Upper lobe of left lung (tissue), 6 donors: ENCODE measurements around the gene GCK. TPM values are rescaled to one million over a fixed set of nuclear protein-coding genes. Genes with fewer than 3 reads are reported as not detected.

Source experiments
- ATAC-seq, 2 donors: fragments of 200-7000 bp; cut with Tn5 transposase; one replicate each; pipeline ENCODE4 v1.9.1; 2022; ENCODE audit warnings: mild to moderate bottlenecking in 2 of 2, moderate library complexity in 2 of 2; ENCODE audit not compliant: low FRiP score in 2 of 2
- DNase-seq, 2 donors: peaks; one replicate each; pipeline ENCODE4 v3.0.0-alpha.2; 2019 to 2020
- H3K27ac ChIP-seq, 4 donors: fragments of 200-600 bp; sonication (generic); one replicate each; pipeline ENCODE4 v1.5.1; 2016 to 2019
- H3K27me3 ChIP-seq, 4 donors: fragments of 200-600 bp; sonication (generic); one replicate each; pipeline ENCODE4 v1.5.1; 2017 to 2019
- H3K36me3 ChIP-seq, 4 donors: fragments of 200-600 bp; sonication (generic); one replicate each; pipeline ENCODE4 v1.5.1; 2016 to 2019
- H3K4me1 ChIP-seq, 4 donors: fragments of 200-600 bp; sonication (generic); one replicate each; pipeline ENCODE4 v1.5.1; 2018 to 2019
- H3K4me3 ChIP-seq, 4 donors: fragments of 200-600 bp; sonication (generic); one replicate each; pipeline ENCODE4 v1.5.1; 2017 to 2019; ENCODE audit warnings: mild to moderate bottlenecking in 2 of 4, moderate library complexity in 1 of 4
- H3K9me3 ChIP-seq, 4 donors: fragments of 200-600 bp; sonication (generic); one replicate each; pipeline ENCODE4 v1.5.1; 2018 to 2019
- EP300 ChIP-seq, 4 donors: sonication (generic); formaldehyde crosslinking; IDR thresholded peaks; one replicate each; pipeline ENCODE4 v1.5.1; 2017; ENCODE audit warnings: antibody characterized with exemption in 4 of 4, control low read depth in 2 of 4
- POLR2A ChIP-seq, 4 donors: fragments of 450-650 bp; IDR thresholded peaks; one replicate each; pipeline ENCODE4 v1.5.1; 2016 to 2017; ENCODE audit warnings: antibody characterized with exemption in 4 of 4, mild to moderate bottlenecking in 2 of 4
- POLR2AphosphoS5 ChIP-seq, 2 donors: sonication (generic); formaldehyde crosslinking; IDR thresholded peaks; one replicate each; pipeline ENCODE4 v1.5.1; 2017; ENCODE audit warnings: antibody characterized with exemption in 2 of 2
- WGBS, 2 donors: methylation state at CpG; one replicate each; pipeline ENCODE4 v1.1.5; 2017 to 2018; 5-methylcytosine and 5-hydroxymethylcytosine counted together
- total RNA-seq, 6 donors: library from RNA; depleted of rRNA in 4 of 6; stranded (reverse); fragments of >200 nt in 4 of 6; gene quantifications; one replicate each; pipeline versions ENCODE4 v1.1.0 to v1.2.1, GENCODE V29; 2016 to 2021
- TF ChIP-seq, protein P1 (sequence below), 6 experiments: fragments of 450-650 bp in 4 of 6; fragments of 200-600 bp in 2 of 6; sonication (generic) in 2 of 6; IDR thresholded peaks; one replicate each; pipeline ENCODE4 v1.5.1; 2016 to 2019; ENCODE audit warnings: antibody characterized with exemption in 6 of 6
- donor health status: DM: no; HTN: no; CAD: no; lungs with moderate emphysema.
- donor health status: DM: no; HTN: yes; CAD: no; lungs with severe emphysema.

Gene GCK
- total RNA-seq, 6 donors from 2014 or later = 0.17 to 0.49 (median 0.30) TPM; not detected in 2

DNA sequence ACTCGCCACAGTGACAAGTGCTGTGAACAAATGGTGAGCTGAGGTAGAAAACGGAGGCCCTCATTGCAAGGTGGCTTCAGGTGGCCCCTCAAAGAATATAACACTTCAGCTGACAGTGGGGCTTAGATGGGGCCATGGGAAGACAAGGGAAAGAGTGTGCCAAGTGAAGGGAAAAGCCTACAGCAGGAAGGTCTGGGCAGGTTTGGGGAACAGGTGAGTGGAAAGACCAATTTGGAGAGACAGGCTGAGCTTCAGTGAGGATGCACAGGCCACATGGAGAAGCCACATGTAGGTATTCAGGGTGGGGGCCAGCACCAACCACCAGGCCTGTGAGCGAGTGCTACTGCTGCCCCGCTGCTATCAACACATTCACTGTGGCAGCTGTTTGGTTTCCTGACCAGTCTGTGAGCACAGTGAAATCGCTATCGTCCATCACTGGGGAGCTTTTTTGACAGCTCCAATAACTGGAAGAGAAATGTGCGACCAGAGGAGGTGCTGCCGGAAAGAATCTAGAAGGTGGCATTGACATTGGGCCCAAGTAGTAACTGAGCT is 69.3 kb downstream of the GCK start:
- 80 to 87% methylated on average over 6 to 8 of the region's 8 CpGs for WGBS, 2 donors
- TF ChIP-seq POLR2A (IDR thresholded peaks at IDR 0.05) (no peak), POLR2AphosphoS5 (IDR thresholded peaks at IDR 0.05) (no peak), EP300 (IDR thresholded peaks at IDR 0.05) (no peak)
- TF ChIP-seq, protein P1, sequence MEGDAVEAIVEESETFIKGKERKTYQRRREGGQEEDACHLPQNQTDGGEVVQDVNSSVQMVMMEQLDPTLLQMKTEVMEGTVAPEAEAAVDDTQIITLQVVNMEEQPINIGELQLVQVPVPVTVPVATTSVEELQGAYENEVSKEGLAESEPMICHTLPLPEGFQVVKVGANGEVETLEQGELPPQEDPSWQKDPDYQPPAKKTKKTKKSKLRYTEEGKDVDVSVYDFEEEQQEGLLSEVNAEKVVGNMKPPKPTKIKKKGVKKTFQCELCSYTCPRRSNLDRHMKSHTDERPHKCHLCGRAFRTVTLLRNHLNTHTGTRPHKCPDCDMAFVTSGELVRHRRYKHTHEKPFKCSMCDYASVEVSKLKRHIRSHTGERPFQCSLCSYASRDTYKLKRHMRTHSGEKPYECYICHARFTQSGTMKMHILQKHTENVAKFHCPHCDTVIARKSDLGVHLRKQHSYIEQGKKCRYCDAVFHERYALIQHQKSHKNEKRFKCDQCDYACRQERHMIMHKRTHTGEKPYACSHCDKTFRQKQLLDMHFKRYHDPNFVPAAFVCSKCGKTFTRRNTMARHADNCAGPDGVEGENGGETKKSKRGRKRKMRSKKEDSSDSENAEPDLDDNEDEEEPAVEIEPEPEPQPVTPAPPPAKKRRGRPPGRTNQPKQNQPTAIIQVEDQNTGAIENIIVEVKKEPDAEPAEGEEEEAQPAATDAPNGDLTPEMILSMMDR (IDR thresholded peaks at IDR 0.05) = no peak
- H3K9me3 ChIP-seq = no peaks in the 10 kb centered on the region
- no peak overlapping the region for H3K27ac ChIP-seq
- no peaks in the 10 kb centered on the region for H3K27me3 ChIP-seq
- ATAC-seq = no peak
- H3K4me3 ChIP-seq = no peak overlapping the region
- H3K4me1 ChIP-seq = peaks cover 9 to 20% (median 17%) of the 10 kb centered on the region in 4 donors
- DNase-seq = no peak
- H3K36me3 ChIP-seq = peaks cover 0 to 48% (median 27%) of the 10 kb centered on the region in 4 donors

DNA sequence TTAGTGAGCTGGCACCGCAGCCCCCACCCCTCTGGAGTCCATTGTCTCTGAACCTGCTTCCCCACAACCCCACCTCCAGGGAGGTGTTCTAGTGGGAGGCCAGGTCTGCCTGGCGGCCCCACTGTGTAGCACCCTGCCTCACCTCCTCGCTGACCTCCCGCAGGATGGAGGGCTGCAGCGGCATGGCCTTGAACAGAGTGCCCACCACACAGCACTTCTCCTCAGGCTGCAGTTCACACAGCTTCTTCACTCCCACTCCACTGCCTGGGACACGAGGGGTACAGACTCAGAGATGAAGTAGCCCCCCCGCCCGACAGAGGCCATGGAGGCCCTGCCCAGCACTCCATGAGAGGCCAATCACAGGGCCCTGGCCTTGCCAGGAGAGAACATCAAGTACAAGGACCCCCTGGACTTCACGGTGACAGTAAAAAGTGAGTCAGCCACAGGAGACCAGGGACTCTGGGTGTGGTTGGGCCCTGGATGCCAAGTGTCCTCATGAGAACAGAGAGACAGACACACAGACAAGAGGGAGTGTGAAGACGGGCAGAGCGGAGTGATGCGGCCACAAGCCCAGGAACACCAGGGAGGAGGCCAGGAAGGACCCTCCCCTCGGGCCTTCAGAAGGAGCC is 71.3 kb downstream of the GCK start:
- H3K4me1 ChIP-seq = peaks cover 5 to 12% (median 10%) of the 10 kb centered on the region in 4 donors
- no peak overlapping the region for H3K4me3 ChIP-seq
- 93 to 95% methylated on average over 10 to 13 of the region's 13 CpGs for WGBS, 2 donors
- TF ChIP-seq POLR2AphosphoS5 (IDR thresholded peaks at IDR 0.05) = no peak
- TF ChIP-seq, protein P1 (IDR thresholded peaks at IDR 0.05) = no peak
- no peaks in the 10 kb centered on the region for H3K9me3 ChIP-seq
- H3K36me3 ChIP-seq = peaks cover 0 to 68% (median 35%) of the 10 kb centered on the region in 4 donors
- peak in 1 of 2 donors; percentile 24 for DNase-seq
- no peak for ATAC-seq
- no peaks in the 10 kb centered on the region for H3K27me3 ChIP-seq
- no peak overlapping the region for H3K27ac ChIP-seq

GRCh38 chr7:44116789-44117666 is 72.2 kb downstream of the GCK start:
- peaks cover 0 to 76% (median 40%) of the 10 kb centered on the region in 4 donors for H3K36me3 ChIP-seq

DNA sequence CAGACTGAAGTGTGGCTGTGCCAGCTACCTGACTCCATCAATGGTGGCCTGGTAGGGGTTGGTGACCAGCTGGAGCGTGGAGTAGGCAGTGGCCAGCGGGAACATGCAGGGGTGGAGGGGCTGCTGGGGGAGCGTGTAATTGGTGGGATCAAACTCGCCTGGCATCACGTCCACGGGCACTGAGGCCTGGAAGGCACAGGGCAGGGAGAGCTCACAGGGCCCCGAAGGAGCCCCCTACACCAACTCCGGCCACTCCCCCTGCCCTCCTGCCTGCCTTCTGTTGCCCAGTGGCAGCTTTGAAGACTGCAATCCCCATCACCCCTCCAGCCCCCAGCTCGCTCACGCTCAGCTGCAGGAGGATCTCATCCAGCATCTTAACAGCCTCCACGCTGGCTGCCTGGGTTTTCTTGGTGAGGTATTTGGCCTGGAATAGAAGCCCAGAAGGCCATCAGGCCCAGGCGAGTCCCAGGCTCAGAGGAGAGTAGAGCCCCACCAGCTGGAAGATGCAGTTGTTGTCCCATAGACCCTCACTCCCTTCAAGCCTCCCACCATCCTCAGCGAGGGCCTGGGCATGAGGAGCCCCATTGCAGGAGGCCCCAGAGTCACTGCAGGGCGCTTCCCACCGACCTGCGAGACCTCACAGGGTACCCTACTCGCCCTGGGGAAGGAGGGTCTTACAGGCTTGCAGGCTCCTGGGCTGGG is 73.0 kb downstream of the GCK start:
- ATAC-seq (no peak), DNase-seq (no peak)
- TF ChIP-seq POLR2A (IDR thresholded peaks at IDR 0.05) (no peak), EP300 (IDR thresholded peaks at IDR 0.05) (no peak), POLR2AphosphoS5 (IDR thresholded peaks at IDR 0.05) (no peak)
- TF ChIP-seq, protein P1 (IDR thresholded peaks at IDR 0.05) = no peak
- H3K4me1 ChIP-seq = no peaks in the 10 kb centered on the region
- no peaks in the 10 kb centered on the region for H3K9me3 ChIP-seq
- H3K27ac ChIP-seq = no peak overlapping the region
- WGBS, 2 donors = 93 to 100% methylated on average over 1 to 15 of the region's 17 CpGs
- H3K4me3 ChIP-seq = no peak overlapping the region
- H3K36me3 ChIP-seq = peaks cover 0 to 75% (median 43%) of the 10 kb centered on the region in 4 donors
- H3K27me3 ChIP-seq = no peaks in the 10 kb centered on the region

More at GRCh38 chr7:44116789-44117666, 72.2 kb downstream of the GCK start:
- TF ChIP-seq, protein P1 (IDR thresholded peaks at IDR 0.05) = no peak
- TF ChIP-seq EP300 (IDR thresholded peaks at IDR 0.05) (no peak), POLR2AphosphoS5 (IDR thresholded peaks at IDR 0.05) (no peak), POLR2A (IDR thresholded peaks at IDR 0.05) (no peak)
- H3K4me3 ChIP-seq = no peak overlapping the region
- DNase-seq = peak in 1 of 2 donors; percentile 69
- peaks cover 0 to 3% (median 2%) of the 10 kb centered on the region in 4 donors for H3K4me1 ChIP-seq
- no peak for ATAC-seq
- H3K27me3 ChIP-seq = no peaks in the 10 kb centered on the region
- no peak overlapping the region for H3K27ac ChIP-seq
- no peaks in the 10 kb centered on the region for H3K9me3 ChIP-seq
- 81 to 91% methylated on average over 7 to 25 of the region's 25 CpGs for WGBS, 2 donors
